ENCODE results near the gene ZNF407. TPM values are rescaled to one million over a fixed set of nuclear protein-coding genes. Genes with fewer than 3 reads are reported as not detected.

ZNF407 gene
- total and polyA plus RNA-seq, 2 of the 13 experiments (the other 11 are each of a cell fraction or from before 2014, with no cell fraction given), result 2.3 to 8.7 TPM

- TF ChIP-seq, protein P1, sequence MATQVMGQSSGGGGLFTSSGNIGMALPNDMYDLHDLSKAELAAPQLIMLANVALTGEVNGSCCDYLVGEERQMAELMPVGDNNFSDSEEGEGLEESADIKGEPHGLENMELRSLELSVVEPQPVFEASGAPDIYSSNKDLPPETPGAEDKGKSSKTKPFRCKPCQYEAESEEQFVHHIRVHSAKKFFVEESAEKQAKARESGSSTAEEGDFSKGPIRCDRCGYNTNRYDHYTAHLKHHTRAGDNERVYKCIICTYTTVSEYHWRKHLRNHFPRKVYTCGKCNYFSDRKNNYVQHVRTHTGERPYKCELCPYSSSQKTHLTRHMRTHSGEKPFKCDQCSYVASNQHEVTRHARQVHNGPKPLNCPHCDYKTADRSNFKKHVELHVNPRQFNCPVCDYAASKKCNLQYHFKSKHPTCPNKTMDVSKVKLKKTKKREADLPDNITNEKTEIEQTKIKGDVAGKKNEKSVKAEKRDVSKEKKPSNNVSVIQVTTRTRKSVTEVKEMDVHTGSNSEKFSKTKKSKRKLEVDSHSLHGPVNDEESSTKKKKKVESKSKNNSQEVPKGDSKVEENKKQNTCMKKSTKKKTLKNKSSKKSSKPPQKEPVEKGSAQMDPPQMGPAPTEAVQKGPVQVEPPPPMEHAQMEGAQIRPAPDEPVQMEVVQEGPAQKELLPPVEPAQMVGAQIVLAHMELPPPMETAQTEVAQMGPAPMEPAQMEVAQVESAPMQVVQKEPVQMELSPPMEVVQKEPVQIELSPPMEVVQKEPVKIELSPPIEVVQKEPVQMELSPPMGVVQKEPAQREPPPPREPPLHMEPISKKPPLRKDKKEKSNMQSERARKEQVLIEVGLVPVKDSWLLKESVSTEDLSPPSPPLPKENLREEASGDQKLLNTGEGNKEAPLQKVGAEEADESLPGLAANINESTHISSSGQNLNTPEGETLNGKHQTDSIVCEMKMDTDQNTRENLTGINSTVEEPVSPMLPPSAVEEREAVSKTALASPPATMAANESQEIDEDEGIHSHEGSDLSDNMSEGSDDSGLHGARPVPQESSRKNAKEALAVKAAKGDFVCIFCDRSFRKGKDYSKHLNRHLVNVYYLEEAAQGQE (IDR thresholded peaks at IDR 0.05; ENCODE audit: borderline replicate concordance in 1 of 2, low read depth in 1 of 2, low read length in 2 of 2), result 0 out of 4 replicates have a peak, but pooled peaks of 1 of the 2 experiments have one; percentile 40
- no peak for TF ChIP-seq ZKSCAN5 (CRISPR knock-in tag; IDR thresholded peaks at IDR 0.05)
- no peak for TF ChIP-seq NFE2L1 (CRISPR knock-in tag; IDR thresholded peaks at IDR 0.05; ENCODE audit: borderline replicate concordance)
- no peak for TF ChIP-seq CSRNP2 (CRISPR knock-in tag; conservative IDR thresholded peaks at IDR 0.05; ENCODE audit: low read depth)
- no peak for TF ChIP-seq ZNF101 (CRISPR knock-in tag; IDR thresholded peaks at IDR 0.05; ENCODE audit: borderline replicate concordance, low read depth)
- TF ChIP-seq, protein P2, sequence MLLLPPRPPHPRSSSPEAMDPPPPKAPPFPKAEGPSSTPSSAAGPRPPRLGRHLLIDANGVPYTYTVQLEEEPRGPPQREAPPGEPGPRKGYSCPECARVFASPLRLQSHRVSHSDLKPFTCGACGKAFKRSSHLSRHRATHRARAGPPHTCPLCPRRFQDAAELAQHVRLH (CRISPR knock-in tag; IDR thresholded peaks at IDR 0.05; ENCODE audit: borderline replicate concordance, low read depth), result no peak; the same call in 1 of the 2 replicates
- TF ChIP-seq SIX4 (CRISPR knock-in tag; IDR thresholded peaks at IDR 0.05), result peak; percentile 61; the same call in 1 of the 2 replicates
- 0 out of 2 replicates have a peak, but pooled peaks have one; percentile 24 for TF ChIP-seq HOXA5 (CRISPR knock-in tag; IDR thresholded peaks at IDR 0.05)
- 0 out of 2 replicates have a peak, but pooled peaks have one; percentile 58 for TF ChIP-seq HDAC2 (CRISPR knock-in tag; IDR thresholded peaks at IDR 0.05)
- no peak; the same call in 1 of the 2 replicates for TF ChIP-seq ZBTB25 (CRISPR knock-in tag; IDR thresholded peaks at IDR 0.05)
- no peak for TF ChIP-seq ZNF7 (CRISPR knock-in tag; IDR thresholded peaks at IDR 0.05)
- no peak for TF ChIP-seq FOXJ3 (CRISPR knock-in tag; IDR thresholded peaks at IDR 0.05; ENCODE audit: borderline replicate concordance)
- TF ChIP-seq RCOR2 (CRISPR knock-in tag; IDR thresholded peaks at IDR 0.05), result peak; percentile 76
- TF ChIP-seq ZNF710 (CRISPR knock-in tag; IDR thresholded peaks at IDR 0.05; ENCODE audit: borderline replicate concordance), result peak; percentile 64; the same call in 1 of the 2 replicates
- no peak for TF ChIP-seq ZNF367 (CRISPR knock-in tag; IDR thresholded peaks at IDR 0.05; ENCODE audit: borderline replicate concordance)
- TF ChIP-seq GRHL1 (CRISPR knock-in tag; conservative IDR thresholded peaks at IDR 0.05), result no peak
- peak; percentile 73 for TF ChIP-seq FOXA3 (CRISPR knock-in tag; IDR thresholded peaks at IDR 0.05)
- no peak for TF ChIP-seq ZNF3 (CRISPR knock-in tag; IDR thresholded peaks at IDR 0.05)
- TF ChIP-seq ZNF264 (CRISPR knock-in tag; IDR thresholded peaks at IDR 0.05), result 0 out of 2 replicates have a peak, but pooled peaks have one; percentile 6
- no peak for TF ChIP-seq ZNF891 (CRISPR knock-in tag; IDR thresholded peaks at IDR 0.05)
Measured at GRCh38 chr18:74734013-74734444, 136.4 kb downstream of the ZNF407 start (continued).
